Endothelial cell of hepatic sinusoid (primary cell): ENCODE data around the gene CXCR3.

Experiments used
- in situ Hi-C: cut with HindIII; loops from 2 replicates; pipeline ENCODE4 v1.10.0; 2017; ENCODE audit warnings: low sequenced_read_pairs

CXCR3 gene

GRCh38 chrX:71637253-71637618, 18.9 kb upstream of the CXCR3 start:
- in situ Hi-C loops, result no loop called here

- in situ Hi-C loops, result no loop called here
These were observed 18.3 kb upstream of the CXCR3 start for GRCh38 chrX:71636438-71637252.

GRCh38 chrX:71634366-71634765, 16.1 kb upstream of the CXCR3 start:
- in situ Hi-C loops, result no loop called here

GRCh38 chrX:71632923-71633657, 14.8 kb upstream of the CXCR3 start:
- in situ Hi-C loops, result no loop called here

- in situ Hi-C loops, result no loop called here
These were observed 11.2 kb upstream of the CXCR3 start for GRCh38 chrX:71629467-71629866.

GRCh38 chrX:71627588-71628404, 9.5 kb upstream of the CXCR3 start:
- in situ Hi-C loops, result no loop called here

GRCh38 chrX:71626576-71626975, 8.3 kb upstream of the CXCR3 start:
- in situ Hi-C loops, result no loop called here

- in situ Hi-C loops, result no loop called here
These were observed 7.2 kb upstream of the CXCR3 start for GRCh38 chrX:71625471-71625870.

- in situ Hi-C loops, result no loop called here
These were observed 5.4 kb upstream of the CXCR3 start for GRCh38 chrX:71623714-71624113.

GRCh38 chrX:71622576-71623450, 4.5 kb upstream of the CXCR3 start:
- in situ Hi-C loops, result no loop called here

GRCh38 chrX:71622032-71622575, 3.8 kb upstream of the CXCR3 start:
- in situ Hi-C loops, result no loop called here

GRCh38 chrX:71621603-71622002, 3.3 kb upstream of the CXCR3 start:
- in situ Hi-C loops, result no loop called here

GRCh38 chrX:71619986-71620385, 1.7 kb upstream of the CXCR3 start:
- in situ Hi-C loops, result no loop called here

- in situ Hi-C loops, result no loop called here
These were observed 882 bp upstream of the CXCR3 start for GRCh38 chrX:71619193-71619592.

- in situ Hi-C loops, result no loop called here
These were observed 476 bp upstream of the CXCR3 start for GRCh38 chrX:71618787-71619186.

GRCh38 chrX:71617742-71618141, 569 bp downstream of the CXCR3 start:
- in situ Hi-C loops, result no loop called here

GRCh38 chrX:71616672-71617529, 1.4 kb downstream of the CXCR3 start:
- in situ Hi-C loops, result no loop called here

- in situ Hi-C loops, result no loop called here
These were observed 2.4 kb downstream of the CXCR3 start for GRCh38 chrX:71615954-71616353.

GRCh38 chrX:71615056-71615455, 3.3 kb downstream of the CXCR3 start:
- in situ Hi-C loops, result no loop called here
